Prostate gland (tissue), 2 donors: ENCODE measurements around the gene RBFOX1.

ENCODE experiments used
- POLR2A ChIP-seq: fragments of 450-650 bp; IDR thresholded peaks from one replicate; pipeline ENCODE4 v1.6.1; 2016; ENCODE audit warnings: antibody characterized with exemption, mild to moderate bottlenecking
- POLR2AphosphoS5 ChIP-seq: sonication (generic); formaldehyde crosslinking; IDR thresholded peaks from one replicate; pipeline ENCODE4 v1.6.1; 2017; ENCODE audit warnings: antibody characterized with exemption
- TF ChIP-seq, protein P1 (sequence below), 4 experiments: fragments of 200-600 bp in 2 of 4; fragments of 450-650 bp in 2 of 4; sonication (generic) in 2 of 4; IDR thresholded peaks; 1 replicate in 3 of 4; 2 replicates in 1 of 4; pipeline ENCODE4 v1.5.1; 2016 to 2019; ENCODE audit warnings: antibody characterized with exemption in 4 of 4, mild to moderate bottlenecking in 2 of 4, moderate library complexity in 2 of 4

DNA sequence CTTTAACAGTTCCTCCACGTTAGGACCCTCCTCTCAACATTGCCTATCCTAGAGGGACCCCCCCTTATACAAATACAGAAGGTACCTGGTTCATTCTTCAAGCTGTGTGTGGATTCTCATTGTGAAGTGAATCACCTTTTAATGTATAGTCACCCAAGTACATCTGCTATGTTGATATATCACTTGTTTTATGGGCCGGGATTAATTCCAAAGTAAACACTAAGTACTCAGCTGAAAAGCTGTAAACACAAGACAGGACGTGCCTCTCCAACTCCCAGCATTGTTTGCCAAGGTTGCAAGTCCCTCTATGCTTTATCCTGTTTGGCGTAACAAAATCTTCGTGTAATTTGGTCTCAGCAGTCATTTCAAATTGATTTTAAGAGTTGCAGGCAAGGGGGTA is 123.6 kb downstream of the RBFOX1 start:
- TF ChIP-seq, protein P1, sequence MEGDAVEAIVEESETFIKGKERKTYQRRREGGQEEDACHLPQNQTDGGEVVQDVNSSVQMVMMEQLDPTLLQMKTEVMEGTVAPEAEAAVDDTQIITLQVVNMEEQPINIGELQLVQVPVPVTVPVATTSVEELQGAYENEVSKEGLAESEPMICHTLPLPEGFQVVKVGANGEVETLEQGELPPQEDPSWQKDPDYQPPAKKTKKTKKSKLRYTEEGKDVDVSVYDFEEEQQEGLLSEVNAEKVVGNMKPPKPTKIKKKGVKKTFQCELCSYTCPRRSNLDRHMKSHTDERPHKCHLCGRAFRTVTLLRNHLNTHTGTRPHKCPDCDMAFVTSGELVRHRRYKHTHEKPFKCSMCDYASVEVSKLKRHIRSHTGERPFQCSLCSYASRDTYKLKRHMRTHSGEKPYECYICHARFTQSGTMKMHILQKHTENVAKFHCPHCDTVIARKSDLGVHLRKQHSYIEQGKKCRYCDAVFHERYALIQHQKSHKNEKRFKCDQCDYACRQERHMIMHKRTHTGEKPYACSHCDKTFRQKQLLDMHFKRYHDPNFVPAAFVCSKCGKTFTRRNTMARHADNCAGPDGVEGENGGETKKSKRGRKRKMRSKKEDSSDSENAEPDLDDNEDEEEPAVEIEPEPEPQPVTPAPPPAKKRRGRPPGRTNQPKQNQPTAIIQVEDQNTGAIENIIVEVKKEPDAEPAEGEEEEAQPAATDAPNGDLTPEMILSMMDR (IDR thresholded peaks at IDR 0.05) = no peak
- TF ChIP-seq POLR2A (no peak), POLR2AphosphoS5 (no peak)
